ENCODE results near the gene SEC61A2.

Gene SEC61A2

GRCh38 chr10:12098966-12099365 is 30.5 kb upstream of the SEC61A2 start:
- H3K4me3 ChIP-seq (ENCODE audit: low read length), result no peak overlapping the region
- no peak for TF ChIP-seq CTCF (conservative IDR thresholded peaks at IDR 0.05; ENCODE audit: low read length)
- DNase-seq (ENCODE audit: low read depth), result no peak

GRCh38 chr10:12103802-12104201 is 25.7 kb upstream of the SEC61A2 start:
- H3K4me3 ChIP-seq (ENCODE audit: low read length), result no peak overlapping the region
- TF ChIP-seq CTCF (conservative IDR thresholded peaks at IDR 0.05; ENCODE audit: low read length), result no peak
- DNase-seq (ENCODE audit: low read depth), result no peak

- no peak for DNase-seq (ENCODE audit: low read depth)
- no peak overlapping the region for H3K4me3 ChIP-seq (ENCODE audit: low read length)
- TF ChIP-seq CTCF (conservative IDR thresholded peaks at IDR 0.05; ENCODE audit: low read length), result no peak
Measured at GRCh38 chr10:12107781-12108180, 21.7 kb upstream of the SEC61A2 start.

- TF ChIP-seq CTCF (conservative IDR thresholded peaks at IDR 0.05; ENCODE audit: low read length), result no peak
- DNase-seq (ENCODE audit: low read depth), result no peak
- H3K4me3 ChIP-seq (ENCODE audit: low read length), result no peak overlapping the region
Measured at GRCh38 chr10:12109286-12109685, 20.2 kb upstream of the SEC61A2 start.

- no peak for TF ChIP-seq CTCF (conservative IDR thresholded peaks at IDR 0.05; ENCODE audit: low read length)
- no peak for DNase-seq (ENCODE audit: low read depth)
- no peak overlapping the region for H3K4me3 ChIP-seq (ENCODE audit: low read length)
Measured at GRCh38 chr10:12111528-12111927, 17.9 kb upstream of the SEC61A2 start.

- no peak for DNase-seq (ENCODE audit: low read depth)
- TF ChIP-seq CTCF (conservative IDR thresholded peaks at IDR 0.05; ENCODE audit: low read length), result no peak
- H3K4me3 ChIP-seq (ENCODE audit: low read length), result no peak overlapping the region
Measured at GRCh38 chr10:12113627-12114026, 15.8 kb upstream of the SEC61A2 start.

GRCh38 chr10:12121673-12122072 is 7.8 kb upstream of the SEC61A2 start:
- DNase-seq (ENCODE audit: low read depth), result no peak
- H3K4me3 ChIP-seq (ENCODE audit: low read length), result no peak overlapping the region
- no peak for TF ChIP-seq CTCF (conservative IDR thresholded peaks at IDR 0.05; ENCODE audit: low read length)
